HCT116 (cell line): Measurements from ENCODE around the gene MELTF. TPM values are rescaled to one million over a fixed set of nuclear protein-coding genes. Genes with fewer than 3 reads are reported as not detected.

ENCODE experiments used
- ATAC-seq: fragments of 200-7000 bp; cut with Tn5 transposase; 2 replicates; pipeline ENCODE4 v1.9.1; 2020; ENCODE audit warnings: mild to moderate bottlenecking, moderate library complexity
- BruUV-seq: library from RNA; stranded (reverse); fragments of 400-500 nt; replicated peaks from 2 replicates; lab custom pipeline; 2021; lab: Mats Ljungman, UMichigan
- CTCF ChIA-PET: fragments of 300-600 bp; sonication (Branson Sonifier 250); formaldehyde crosslinking; loops from one replicate; lab custom pipeline; 2021; ENCODE audit warnings: antibody characterized with exemption; lab: Charles Lee
- POLR2A ChIA-PET: fragments of 300-600, 350-600 bp; sonication (Branson Sonifier 250); formaldehyde crosslinking; loops from one replicate; lab custom pipeline; 2021; ENCODE audit warnings: antibody characterized with exemption; lab: Charles Lee
- RAD21 ChIA-PET, 2 experiments: fragments of 300-600 bp; sonication (Branson Sonifier 250); formaldehyde crosslinking; loops; one replicate each; lab custom pipeline; 2023; ENCODE audit warnings: low total read pairs in 2 of 2; ENCODE audit not compliant: uncharacterized antibody in 2 of 2, unreplicated experiment in 2 of 2, low non-redundant PET in 1 of 2; lab: Charles Lee
- DNase-seq: peaks from one replicate; pipeline ENCODE4 v3.0.0-alpha.2; 2010; ENCODE audit warnings: low read depth, low spot score
- H2AFZ ChIP-seq: fragments of 200-600 bp; shearing (Covaris generic), sonication (generic); 2 replicates; pipeline ENCODE4 v1.6.1; 2017; ENCODE audit warnings: low read depth, mixed run types, mixed read lengths, antibody characterized with exemption, low read length; ENCODE audit not compliant: poor library complexity, severe bottlenecking
- H3K27ac ChIP-seq: 2 replicates; pipeline ENCODE4 v1.5.1; 2012; ENCODE audit warnings: low read depth, low read length
- H3K27me3 ChIP-seq: fragments of 200-600 bp; sonication (generic); 2 replicates; pipeline ENCODE4 v1.6.1; 2016; ENCODE audit warnings: mixed run types, low read length, mixed read lengths; ENCODE audit not compliant: insufficient read depth
- H3K36me3 ChIP-seq, 2 experiments: fragments of 200-500 bp in 1 of 2; fragments of 200-600 bp in 1 of 2; sonication (Bioruptor generic) in 1 of 2; sonication (generic) in 1 of 2; 2 replicates each; pipeline versions ENCODE4 v1.5.1 to v1.6.1; 2014 to 2016; ENCODE audit warnings: low read length in 2 of 2, inconsistent platforms in 1 of 2, mixed read lengths in 1 of 2, mixed run types in 1 of 2; ENCODE audit not compliant: insufficient read depth in 2 of 2, control insufficient read depth in 1 of 2
- H3K4me1 ChIP-seq, 2 experiments: fragments of 200-600 bp in 1 of 2; sonication (generic) in 1 of 2; 2 replicates each; pipeline versions ENCODE4 v1.5.1 to v1.6.1; 2012 to 2017; ENCODE audit warnings: low read length in 2 of 2, inconsistent platforms in 1 of 2, mild to moderate bottlenecking in 1 of 2, mixed read lengths in 1 of 2, mixed run types in 1 of 2, moderate library complexity in 1 of 2; ENCODE audit not compliant: insufficient read depth in 2 of 2, control insufficient read depth in 1 of 2
- H3K4me2 ChIP-seq: fragments of 200-600 bp; sonication (generic); 2 replicates; pipeline ENCODE4 v1.6.1; 2017; ENCODE audit warnings: mixed run types, low read length, mixed read lengths
- H3K4me3 ChIP-seq, 2 experiments: fragments of 200-600 bp in 1 of 2; sonication (generic) in 1 of 2; replicated peaks in 1 of 2; 2 replicates each; pipeline ENCODE4 v1.5.1; 2011 to 2016; ENCODE audit warnings: low read length in 2 of 2, control low read depth in 1 of 2, low read depth in 1 of 2, mild to moderate bottlenecking in 1 of 2, mixed read lengths in 1 of 2, mixed run types in 1 of 2
- H3K79me2 ChIP-seq: fragments of 200-600 bp; sonication (generic); 2 replicates; pipeline ENCODE4 v1.6.1; 2017; ENCODE audit warnings: mild to moderate bottlenecking, mixed run types, low read length, moderate library complexity, mixed read lengths; ENCODE audit not compliant: insufficient read depth
- H3K9ac ChIP-seq: fragments of 200-600 bp; sonication (generic); 2 replicates; pipeline ENCODE4 v1.6.1; 2016; ENCODE audit warnings: low read length, mixed read lengths
- H3K9me2 ChIP-seq: fragments of 200-600 bp; sonication (generic), shearing (Covaris generic); 2 replicates; pipeline ENCODE4 v1.6.1; 2017; ENCODE audit warnings: mixed run types, mild to moderate bottlenecking, moderate library complexity; ENCODE audit not compliant: insufficient read depth
- H3K9me3 ChIP-seq, 2 experiments: fragments of 200-500 bp in 1 of 2; fragments of 200-600 bp in 1 of 2; sonication (Bioruptor generic) in 1 of 2; sonication (generic) in 1 of 2; 2 replicates each; pipeline ENCODE4 v1.6.1; 2014 to 2017; ENCODE audit warnings: low read length in 2 of 2, mixed read lengths in 2 of 2, inconsistent platforms in 1 of 2, low read depth in 1 of 2, mild to moderate bottlenecking in 1 of 2, mixed run types in 1 of 2, moderate library complexity in 1 of 2; ENCODE audit not compliant: control insufficient read depth in 1 of 2, insufficient read depth in 1 of 2
- H4K20me1 ChIP-seq: fragments of 200-600 bp; sonication (generic), shearing (Covaris generic); 2 replicates; pipeline ENCODE4 v1.6.1; 2017; ENCODE audit warnings: mixed run types, mild to moderate bottlenecking, moderate library complexity; ENCODE audit not compliant: insufficient read depth
- CEBPB ChIP-seq: IDR thresholded peaks from 2 replicates; pipeline ENCODE4 v1.6.1; 2012; ENCODE audit warnings: low read depth
- JUND ChIP-seq: IDR thresholded peaks from 2 replicates; pipeline ENCODE4 v1.6.1; 2012
- POLR2A ChIP-seq: IDR thresholded peaks from 2 replicates; pipeline ENCODE4 v1.7.0; 2011; ENCODE audit warnings: borderline replicate concordance; ENCODE audit not compliant: insufficient read depth, insufficient read length; ENCODE audit errors: extremely low read depth
- REST ChIP-seq: IDR thresholded peaks from 2 replicates; pipeline ENCODE4 v1.6.1; 2012; ENCODE audit warnings: low read depth
- YY1 ChIP-seq: IDR thresholded peaks from 2 replicates; pipeline ENCODE4 v1.6.1; 2011; ENCODE audit warnings: low read length, low read depth, moderate library complexity, mild to moderate bottlenecking; ENCODE audit not compliant: insufficient replicate concordance; ENCODE audit errors: extremely low read depth
- ZNF274 ChIP-seq: fragments of 200-500 bp; sonication (Bioruptor generic); IDR thresholded peaks from 2 replicates; pipeline ENCODE4 v1.6.1; 2014; ENCODE audit warnings: mild to moderate bottlenecking, low read depth, low read length, inconsistent platforms
- intact Hi-C: fragments of 100-400 bp; cut with micrococcal nuclease; formaldehyde crosslinking; loops from 2 replicates; pipeline ENCODE4 v1.10.0; 2022
- total RNA-seq: library from RNA; stranded (reverse); gene quantifications from one replicate; pipeline ENCODE4 v1.2.1, GENCODE V29; 2021; ENCODE audit not compliant: unreplicated experiment

The MELTF gene
- total RNA-seq, 1 experiment from 2014 or later: 47.6 TPM

GRCh38 chr3:196997311-196997710, 32.3 kb downstream of the MELTF start:
- H3K36me3 ChIP-seq: no peaks in the 10 kb centered on the region
- DNase-seq (no peak), ATAC-seq (no peak)
- no peaks in the 10 kb centered on the region for H4K20me1 ChIP-seq
- H3K4me3 ChIP-seq: no peak overlapping the region
- no peaks in the 10 kb centered on the region for H3K27me3 ChIP-seq
- H3K4me2 ChIP-seq: no peak overlapping the region
- TF ChIP-seq ZNF274 (no peak), YY1 (no peak), CEBPB (no peak), JUND (no peak), REST (no peak), POLR2A (no peak)
- ChIA-PET RAD21 (no interaction called here), POLR2A (no interaction called here), CTCF (no interaction called here)
- peaks cover 5 to 8% of the 10 kb centered on the region in 2 experiments; a peak in 2 of 4 replicates for H3K4me1 ChIP-seq
- H3K9ac ChIP-seq: no peak overlapping the region
- no peaks in the 10 kb centered on the region for H3K79me2 ChIP-seq
- H3K9me3 ChIP-seq: no peaks in the 10 kb centered on the region
- no TSS peak for BruUV-seq
- H3K9me2 ChIP-seq: no peaks in the 10 kb centered on the region
- H2AFZ ChIP-seq: no peak overlapping the region
- intact Hi-C loops: no loop called here
- H3K27ac ChIP-seq: no peak overlapping the region
